ENCODE results near the gene RHOT2.

Gene RHOT2

DNA sequence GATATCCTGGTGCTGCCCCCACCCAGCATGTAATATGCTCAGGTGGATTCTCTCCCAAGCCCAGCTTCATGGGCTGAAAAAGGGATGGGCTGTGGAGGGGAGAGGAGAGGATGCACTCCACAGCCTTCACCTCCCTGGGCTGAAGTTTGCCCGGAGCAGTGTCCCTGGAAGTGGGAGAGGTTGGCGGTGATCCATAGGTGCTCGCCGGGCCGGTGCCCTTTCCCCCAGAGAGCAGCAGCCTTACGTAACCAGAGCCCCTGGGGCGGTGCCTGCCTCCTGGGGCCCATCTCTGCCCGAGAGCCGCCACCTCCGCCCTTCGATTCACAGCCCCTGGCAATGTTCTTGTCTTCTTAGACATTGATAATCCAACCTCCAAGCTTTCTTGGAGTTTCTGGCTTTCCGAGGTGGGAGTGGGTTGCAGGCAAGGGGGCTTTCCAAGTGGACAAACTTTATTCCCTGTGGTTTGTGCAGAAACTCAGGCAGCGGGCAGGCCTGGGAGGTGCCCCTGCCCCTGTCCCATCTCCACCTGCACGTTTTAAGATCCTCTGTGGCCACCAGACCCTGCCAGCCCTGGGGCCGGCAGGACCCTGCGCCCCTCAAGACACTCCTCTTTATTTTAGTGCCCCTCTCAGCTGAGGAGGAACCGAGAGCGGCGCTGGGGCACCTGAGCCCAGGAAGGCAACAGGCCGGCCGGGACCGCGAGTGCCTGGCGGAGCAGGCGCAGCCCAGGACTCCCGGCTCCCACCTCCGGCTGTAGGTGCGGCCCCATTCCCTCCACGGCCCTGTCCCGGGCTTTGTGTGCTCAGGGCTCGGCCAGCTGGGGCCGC lies 21.9 kb upstream of the RHOT2 start:
- TF ChIP-seq ZFX (IDR thresholded peaks at IDR 0.05) (no peak), CTCF (conservative IDR thresholded peaks at IDR 0.05) (no peak)
- peak overlapping the region; percentile 99 for H3K27ac ChIP-seq

- H3K27ac ChIP-seq = peak overlapping the region; percentile 99
- TF ChIP-seq ZFX (IDR thresholded peaks at IDR 0.05) (no peak), CTCF (conservative IDR thresholded peaks at IDR 0.05) (no peak)
Measured at GRCh38 chr16:646679-647172, 21.2 kb upstream of the RHOT2 start.

GRCh38 chr16:647173-647902 lies 20.6 kb upstream of the RHOT2 start:
- H3K27ac ChIP-seq = peak overlapping the region; percentile 99
- no peak for TF ChIP-seq ZFX (IDR thresholded peaks at IDR 0.05)
- no peak for TF ChIP-seq CTCF (conservative IDR thresholded peaks at IDR 0.05)

GRCh38 chr16:648071-648780 lies 19.7 kb upstream of the RHOT2 start:
- TF ChIP-seq ZFX (IDR thresholded peaks at IDR 0.05) (no peak), CTCF (conservative IDR thresholded peaks at IDR 0.05) (peak; percentile 88)
- H3K27ac ChIP-seq = peak overlapping the region; percentile 99

DNA sequence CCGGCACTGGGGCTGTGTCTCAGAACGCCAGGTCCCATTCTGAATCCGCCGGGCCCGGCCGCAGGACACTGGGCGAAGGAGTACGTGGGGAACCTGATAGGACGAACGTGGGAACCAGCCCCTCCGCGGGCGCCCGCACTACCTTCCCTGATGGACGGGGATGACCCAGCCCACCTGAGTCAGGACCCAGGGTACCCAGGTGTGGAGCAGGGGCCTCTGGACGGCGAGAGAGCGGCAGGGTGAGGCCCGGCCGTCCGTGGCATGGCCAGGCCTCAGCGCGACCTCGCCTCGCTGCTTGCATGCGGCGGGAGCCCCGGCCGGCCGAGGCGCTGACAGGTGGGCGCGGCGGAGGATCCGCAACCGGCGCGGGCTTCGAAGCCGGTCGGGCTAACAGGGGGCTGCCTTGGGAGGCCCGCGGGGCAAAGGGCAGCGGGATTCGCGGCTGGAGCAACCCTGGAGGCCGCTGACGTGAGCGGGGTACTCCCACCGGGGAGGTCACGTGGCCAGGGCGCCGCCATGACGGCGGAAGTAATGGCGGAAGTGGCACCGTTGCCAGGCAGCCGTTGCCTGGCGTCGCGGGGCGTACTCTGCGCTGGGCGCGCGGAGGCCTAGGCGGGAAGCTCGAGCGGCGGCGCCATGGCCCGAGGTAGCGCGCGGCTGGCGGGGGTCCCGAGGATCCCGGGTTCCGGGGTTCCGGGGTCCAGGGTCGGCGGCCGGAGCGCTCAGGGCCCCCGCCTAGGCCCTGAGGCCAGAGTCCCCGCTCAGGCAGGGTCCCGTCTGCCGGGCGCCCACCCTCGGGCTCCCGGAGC lies 18.9 kb upstream of the RHOT2 start, which contains the start of gene WDR90:
Gene WDR90 (plus strand): TSS at position 585 of the 809 bp plus-strand sequence. CDS start 52 bp downstream, at position 637.
- TF ChIP-seq ZFX (IDR thresholded peaks at IDR 0.05) = peak; percentile 95
- TF ChIP-seq CTCF (conservative IDR thresholded peaks at IDR 0.05) = no peak
- peak within 1 kb of the TSS; percentile 99 for H3K27ac ChIP-seq

GRCh38 chr16:649631-650030 lies 18.3 kb upstream of the RHOT2 start:
- H3K27ac ChIP-seq = peak overlapping the region; percentile 99
- no peak for TF ChIP-seq CTCF (conservative IDR thresholded peaks at IDR 0.05)
- no peak for TF ChIP-seq ZFX (IDR thresholded peaks at IDR 0.05)
